Sigmoid colon (tissue), 4 donors: ENCODE results near the gene LTC4S.

Experiments
- CTCF ChIP-seq, 4 experiments: fragments of 450-650 bp in 3 of 4; fragments of 200-600 bp in 1 of 4; IDR thresholded peaks; one replicate each; pipeline ENCODE4 v1.5.1; 2016 to 2019; ENCODE audit warnings: antibody characterized with exemption in 4 of 4, mild to moderate bottlenecking in 3 of 4, moderate library complexity in 2 of 4
- POLR2AphosphoS5 ChIP-seq, 4 donors: sonication (generic); formaldehyde crosslinking; IDR thresholded peaks; one replicate each; pipeline ENCODE4 v1.6.1; 2017; ENCODE audit warnings: antibody characterized with exemption in 4 of 4

DNA sequence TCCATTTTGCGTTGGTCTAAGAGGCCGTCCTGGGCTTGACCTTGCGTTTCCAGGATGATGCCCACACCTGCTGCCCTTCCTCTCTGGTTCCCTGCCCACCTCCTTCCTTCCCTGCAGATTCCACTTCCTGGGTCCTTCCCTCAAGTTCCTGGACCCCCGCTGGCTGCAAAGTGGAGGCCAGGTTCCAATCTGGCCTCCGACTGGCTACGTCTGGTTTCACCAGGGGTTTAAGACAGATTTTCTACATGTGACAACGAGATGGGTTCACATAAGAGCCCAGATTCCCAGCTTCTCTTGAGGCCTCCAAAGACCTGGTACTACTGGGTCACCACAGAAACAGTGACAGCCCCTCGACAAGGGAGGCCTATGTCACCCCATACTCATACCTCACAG, 10.8 kb downstream of the LTC4S start:
- TF ChIP-seq POLR2AphosphoS5 (IDR thresholded peaks at IDR 0.05) (no peak), CTCF (IDR thresholded peaks at IDR 0.05) (no peak)
